HepG2 (cell line): Measurements from ENCODE around the gene ABCG4. TPM values are rescaled to one million over a fixed set of nuclear protein-coding genes. Genes with fewer than 3 reads are reported as not detected.

ENCODE experiments used
- CC2D1A ChIP-seq: sonication (generic); formaldehyde crosslinking; IDR thresholded peaks from 2 replicates; pipeline ENCODE4 v1.8.1; 2023; ENCODE audit warnings: mild to moderate bottlenecking, missing genetic modification reagents
- FLYWCH1 ChIP-seq: sonication (generic); formaldehyde crosslinking; IDR thresholded peaks from 2 replicates; pipeline ENCODE4 v1.8.1; 2023; ENCODE audit warnings: mild to moderate bottlenecking, missing genetic modification reagents
- FOXP1 ChIP-seq, 2 experiments: fragments of 450-650 bp in 1 of 2; IDR thresholded peaks; 2 replicates each; pipeline ENCODE4 v1.6.1; 2017 to 2018; ENCODE audit warnings: antibody characterized with exemption in 1 of 2
- HMG20B ChIP-seq: conservative IDR thresholded peaks from 2 replicates; pipeline ENCODE4 v1.6.1; 2016; ENCODE audit warnings: missing genetic modification reagents, missing compliant biosample characterization
- HOXA3 ChIP-seq: sonication (generic); formaldehyde crosslinking; IDR thresholded peaks from 2 replicates; pipeline ENCODE4 v1.5.0; 2020; ENCODE audit warnings: missing genetic modification reagents
- MIER3 ChIP-seq: IDR thresholded peaks from 2 replicates; pipeline ENCODE4 v1.6.1; 2016; ENCODE audit warnings: missing compliant biosample characterization, borderline replicate concordance
- MYC ChIP-seq: sonication (generic); formaldehyde crosslinking; IDR thresholded peaks from 2 replicates; pipeline ENCODE4 v1.9.0; 2021; ENCODE audit warnings: missing genetic modification reagents, borderline replicate concordance
- POLR2AphosphoS2 ChIP-seq: IDR thresholded peaks from 2 replicates; pipeline ENCODE4 v1.6.1; 2011; ENCODE audit warnings: low read depth, low read length, improper control_type of control experiment
- PRDM4 ChIP-seq: sonication (generic); formaldehyde crosslinking; IDR thresholded peaks from 2 replicates; pipeline ENCODE4 v1.9.0; 2021; ENCODE audit warnings: missing genetic modification reagents, borderline replicate concordance
- RBAK ChIP-seq: sonication (generic); formaldehyde crosslinking; IDR thresholded peaks from 2 replicates; pipeline ENCODE4 v1.5.1; 2020; ENCODE audit warnings: mild to moderate bottlenecking, missing genetic modification reagents
- RXRA ChIP-seq: sonication (generic); formaldehyde crosslinking; IDR thresholded peaks from 2 replicates; pipeline ENCODE4 v1.5.1; 2020; ENCODE audit warnings: missing genetic modification reagents
- SNAI1 ChIP-seq: sonication (generic); formaldehyde crosslinking; IDR thresholded peaks from 2 replicates; pipeline ENCODE4 v1.5.0; 2020; ENCODE audit warnings: mild to moderate bottlenecking, missing genetic modification reagents, borderline replicate concordance
- SOX5 ChIP-seq: IDR thresholded peaks from 2 replicates; pipeline ENCODE4 v1.6.1; 2016; ENCODE audit warnings: borderline replicate concordance
- XBP1 ChIP-seq: sonication (generic); formaldehyde crosslinking; IDR thresholded peaks from 2 replicates; pipeline ENCODE4 v1.5.0; 2020; ENCODE audit warnings: missing genetic modification reagents
- ZBTB2 ChIP-seq: sonication (generic); formaldehyde crosslinking; IDR thresholded peaks from 2 replicates; pipeline ENCODE4 v1.8.0; 2022; ENCODE audit warnings: low read depth, missing genetic modification reagents
- ZFAT ChIP-seq: sonication (generic); formaldehyde crosslinking; conservative IDR thresholded peaks from 2 replicates; pipeline ENCODE4 v1.8.1; 2023; ENCODE audit warnings: missing genetic modification reagents, inconsistent platforms
- ZFP91 ChIP-seq: sonication (generic); formaldehyde crosslinking; IDR thresholded peaks from 2 replicates; pipeline ENCODE4 v1.9.0; 2022; ENCODE audit warnings: missing genetic modification reagents, mild to moderate bottlenecking, borderline replicate concordance
- ZNF143 ChIP-seq: sonication (generic); formaldehyde crosslinking; IDR thresholded peaks from 2 replicates; pipeline ENCODE4 v1.4.0; 2020; ENCODE audit warnings: missing genetic modification reagents
- ZNF552 ChIP-seq: sonication (generic); formaldehyde crosslinking; IDR thresholded peaks from 2 replicates; pipeline ENCODE4 v1.9.0; 2022; ENCODE audit warnings: missing genetic modification reagents, mild to moderate bottlenecking, borderline replicate concordance
- ZNF672 ChIP-seq: sonication (generic); formaldehyde crosslinking; IDR thresholded peaks from 2 replicates; pipeline ENCODE4 v1.8.1; 2022; ENCODE audit warnings: missing genetic modification reagents
- ZNF770 ChIP-seq: sonication (generic); formaldehyde crosslinking; IDR thresholded peaks from 2 replicates; pipeline ENCODE4 v1.5.0; 2020; ENCODE audit warnings: mild to moderate bottlenecking, missing genetic modification reagents
- polyA plus RNA-seq, 8 experiments: library from polyadenylated mRNA; depleted of rRNA in 3 of 8; stranded (reverse) in 7 of 8; unstranded in 1 of 8; fragments of >200 nt; fragmentation: Illumina TruSeq in 4 of 8; extraction: Trizol in 4 of 8; gene quantifications; 2 replicates each; pipeline versions ENCODE4 v1.2.1 to v1.2.3, GENCODE V29; 2011 to 2016; ENCODE audit warnings: low read depth in 4 of 8, missing spikeins in 1 of 8, mixed read lengths in 1 of 8; ENCODE audit not compliant: insufficient read depth in 1 of 8
- total RNA-seq, 5 experiments: library from RNA; depleted of rRNA; stranded (reverse); fragments of >200 nt; fragmentation: Illumina TruSeq; extraction: Trizol; gene quantifications; 2 replicates each; pipeline ENCODE4 v1.2.3, GENCODE V29; 2016; ENCODE audit warnings: low read depth in 1 of 5

The ABCG4 gene
- total and polyA plus RNA-seq, 2 of the 13 experiments (the other 11 are each of a cell fraction or from before 2014, with no cell fraction given) = not detected

GRCh38 chr11:119106564-119107537, 42.0 kb upstream of the ABCG4 start, which contains the start of gene C2CD2L (continued):
- TF ChIP-seq MYC (CRISPR knock-in tag) (peak; percentile 47; the same call in 1 of the 2 replicates), XBP1 (CRISPR knock-in tag) (no peak), HOXA3 (CRISPR knock-in tag) (peak; percentile 38), RXRA (CRISPR knock-in tag) (0 out of 2 replicates have a peak, but pooled peaks have one; percentile 24), ZFAT (CRISPR knock-in tag) (no peak), ZNF672 (CRISPR knock-in tag) (no peak), ZNF770 (CRISPR knock-in tag) (no peak), FOXP1 (IDR thresholded peaks at IDR 0.05) (no peak), FOXP1 (CRISPR knock-in tag; IDR thresholded peaks at IDR 0.05) (no peak), SOX5 (CRISPR knock-in tag) (0 out of 2 replicates have a peak, but pooled peaks have one; percentile 3), POLR2AphosphoS2 (no peak), PRDM4 (CRISPR knock-in tag) (no peak), MIER3 (CRISPR knock-in tag) (0 out of 2 replicates have a peak, but pooled peaks have one; percentile 28), SNAI1 (CRISPR knock-in tag) (no peak), ZNF552 (CRISPR knock-in tag) (no peak), ZBTB2 (CRISPR knock-in tag) (0 out of 2 replicates have a peak, but pooled peaks have one; percentile 16), HMG20B (CRISPR knock-in tag) (no peak), FLYWCH1 (CRISPR knock-in tag) (no peak), ZFP91 (peak; percentile 100), CC2D1A (CRISPR knock-in tag) (no peak), RBAK (CRISPR knock-in tag) (no peak), ZNF143 (no peak)
